Stimulated activated CD4-positive, alpha-beta T cell treated with anti-CD3 and anti-CD28 coated beads, Interleukin-1b, Interleukin-23, amount 100 ng/mL, for 48 hours (primary cell): ENCODE measurements around the gene CDH23.

Experiments used
- DNase-seq: peaks from one replicate; pipeline ENCODE4 v3.0.0-alpha.2; 2020

Gene CDH23

GRCh38 chr10:71546220-71546619, 149.5 kb downstream of the CDH23 start:
- no peak for DNase-seq

- DNase-seq: no peak
Observed at GRCh38 chr10:71547312-71547711, 150.6 kb downstream of the CDH23 start.

- no peak for DNase-seq
Observed at GRCh38 chr10:71547876-71548846, 151.4 kb downstream of the CDH23 start.

GRCh38 chr10:71549766-71550533, 153.2 kb downstream of the CDH23 start:
- no peak for DNase-seq

GRCh38 chr10:71550628-71551027, 153.9 kb downstream of the CDH23 start:
- DNase-seq: no peak

GRCh38 chr10:71551970-71552369, 155.2 kb downstream of the CDH23 start:
- DNase-seq: no peak

- DNase-seq: no peak
Observed at GRCh38 chr10:71553432-71553831, 156.7 kb downstream of the CDH23 start.

- no peak for DNase-seq
Observed at GRCh38 chr10:71554671-71555070, 158.0 kb downstream of the CDH23 start.

GRCh38 chr10:71555087-71555723, 158.5 kb downstream of the CDH23 start:
- no peak for DNase-seq

- no peak for DNase-seq
Observed at GRCh38 chr10:71555724-71556119, 159.0 kb downstream of the CDH23 start.

- no peak for DNase-seq
Observed at GRCh38 chr10:71558991-71559390, 162.3 kb downstream of the CDH23 start.

- no peak for DNase-seq
Observed at GRCh38 chr10:71561003-71561574, 164.4 kb downstream of the CDH23 start.

- DNase-seq: no peak
Observed at GRCh38 chr10:71562181-71562580, 165.5 kb downstream of the CDH23 start.

- no peak for DNase-seq
Observed at GRCh38 chr10:71562904-71563303, 166.2 kb downstream of the CDH23 start.

- DNase-seq: no peak
Observed at GRCh38 chr10:71564194-71564820, 167.6 kb downstream of the CDH23 start.

- no peak for DNase-seq
Observed at GRCh38 chr10:71565284-71566000, 168.7 kb downstream of the CDH23 start.

GRCh38 chr10:71567006-71567405, 170.3 kb downstream of the CDH23 start:
- no peak for DNase-seq

- no peak for DNase-seq
Observed at GRCh38 chr10:71568896-71569492, 172.3 kb downstream of the CDH23 start.

GRCh38 chr10:71569775-71570588, 173.3 kb downstream of the CDH23 start:
- DNase-seq: peak; percentile 75

GRCh38 chr10:71571460-71572175, 174.9 kb downstream of the CDH23 start:
- no peak for DNase-seq
